HEK293T (cell line): ENCODE measurements around the gene NHP2.

Experiments
- BHLHE40 ChIP-seq: fragments of 450-650 bp; IDR thresholded peaks from 2 replicates; pipeline ENCODE4 v1.6.1; 2016; ENCODE audit warnings: mild to moderate bottlenecking, moderate library complexity, borderline replicate concordance
- CTBP1 ChIP-seq: fragments of 450-650 bp; IDR thresholded peaks from 2 replicates; pipeline ENCODE4 v1.6.1; 2016; ENCODE audit warnings: borderline replicate concordance
- ELF4 ChIP-seq: fragments of 450-650 bp; IDR thresholded peaks from 2 replicates; pipeline ENCODE4 v1.6.1; 2017; ENCODE audit warnings: antibody characterized with exemption
- FOXA1 ChIP-seq: fragments of 450-650 bp; IDR thresholded peaks from 2 replicates; pipeline ENCODE4 v1.6.1; 2016; ENCODE audit warnings: mild to moderate bottlenecking
- FOXK2 ChIP-seq: fragments of 450-650 bp; IDR thresholded peaks from 2 replicates; pipeline ENCODE4 v1.6.1; 2016; ENCODE audit warnings: mild to moderate bottlenecking
- HDGF ChIP-seq: fragments of 450-650 bp; IDR thresholded peaks from 2 replicates; pipeline ENCODE4 v1.6.1; 2017; ENCODE audit warnings: antibody characterized with exemption, borderline replicate concordance
- SP1 ChIP-seq: fragments of 450-650 bp; IDR thresholded peaks from 2 replicates; pipeline ENCODE4 v1.6.1; 2017
- TARDBP ChIP-seq: fragments of 450-650 bp; IDR thresholded peaks from 2 replicates; pipeline ENCODE4 v1.6.1; 2016
- ZNF384 ChIP-seq: fragments of 450-650 bp; IDR thresholded peaks from 2 replicates; pipeline ENCODE4 v1.6.1; 2016
- TF ChIP-seq, protein P1 (sequence below): fragments of 450-650 bp; IDR thresholded peaks from 2 replicates; pipeline ENCODE4 v1.6.1; 2016

DNA sequence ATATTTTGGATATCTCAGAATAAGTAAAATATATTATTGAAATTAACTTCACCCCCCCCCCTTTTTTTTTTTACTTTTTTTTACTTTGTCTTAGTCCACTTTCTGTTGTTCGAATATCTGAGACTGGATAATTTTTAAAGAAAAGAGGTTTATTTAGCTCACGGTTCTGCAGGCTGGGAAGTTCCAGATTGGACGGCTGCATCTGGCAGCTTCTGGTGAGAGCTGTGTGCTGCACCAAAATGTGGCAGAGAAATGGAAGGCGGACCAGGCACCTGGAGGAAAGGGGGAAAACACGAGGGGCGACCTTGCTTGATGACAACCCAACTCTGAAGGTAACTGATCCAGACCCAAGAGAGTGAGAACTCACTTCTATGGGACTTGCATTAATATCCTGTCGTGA is 39.1 kb upstream of the NHP2 start:
- TF ChIP-seq ELF4: no peak
- no peak for TF ChIP-seq SP1
- TF ChIP-seq FOXA1: no peak
- no peak for TF ChIP-seq CTBP1
- no peak for TF ChIP-seq BHLHE40
- no peak for TF ChIP-seq TARDBP
- TF ChIP-seq, protein P1, sequence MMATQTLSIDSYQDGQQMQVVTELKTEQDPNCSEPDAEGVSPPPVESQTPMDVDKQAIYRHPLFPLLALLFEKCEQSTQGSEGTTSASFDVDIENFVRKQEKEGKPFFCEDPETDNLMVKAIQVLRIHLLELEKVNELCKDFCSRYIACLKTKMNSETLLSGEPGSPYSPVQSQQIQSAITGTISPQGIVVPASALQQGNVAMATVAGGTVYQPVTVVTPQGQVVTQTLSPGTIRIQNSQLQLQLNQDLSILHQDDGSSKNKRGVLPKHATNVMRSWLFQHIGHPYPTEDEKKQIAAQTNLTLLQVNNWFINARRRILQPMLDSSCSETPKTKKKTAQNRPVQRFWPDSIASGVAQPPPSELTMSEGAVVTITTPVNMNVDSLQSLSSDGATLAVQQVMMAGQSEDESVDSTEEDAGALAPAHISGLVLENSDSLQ: no peak
- TF ChIP-seq ZNF384: no peak
- TF ChIP-seq FOXK2: no peak
- TF ChIP-seq HDGF: no peak
